ENCODE measurements around the gene FAM20B. TPM values are rescaled to one million over a fixed set of nuclear protein-coding genes. Genes with fewer than 3 reads are reported as not detected.

FAM20B gene
- total RNA-seq, 1 donor from 2014 or later, result 37.3 TPM

GRCh38 chr1:179107706-179108629 lies 82.3 kb downstream of the FAM20B start:
- H3K36me3 Mint-ChIP-seq (ENCODE audit: low read depth), result peaks cover 26% of the 10 kb centered on the region
- no peak for DNase-seq (ENCODE audit: low spot score)
- H3K27me3 Mint-ChIP-seq (ENCODE audit: low read depth), result no peaks in the 10 kb centered on the region
- no peak for TF ChIP-seq CTCF (IDR thresholded peaks at IDR 0.05)
- no peaks in the 10 kb centered on the region for H3K9me3 Mint-ChIP-seq (ENCODE audit: low read depth)
- H3K4me1 Mint-ChIP-seq (ENCODE audit: low read depth), result peaks cover 13% of the 10 kb centered on the region
- H3K27ac Mint-ChIP-seq (ENCODE audit: unreplicated experiment), result no peak overlapping the region
- no peak overlapping the region for H3K4me3 Mint-ChIP-seq (ENCODE audit: unreplicated experiment)

- Mint-ChIP-seq H3K9me3 (ENCODE audit: low read depth) (no peaks in the 10 kb centered on the region), H3K27ac (ENCODE audit: unreplicated experiment) (no peak overlapping the region), H3K27me3 (ENCODE audit: low read depth) (no peaks in the 10 kb centered on the region), H3K4me3 (ENCODE audit: unreplicated experiment) (no peak overlapping the region), H3K4me1 (ENCODE audit: low read depth) (peaks cover 13% of the 10 kb centered on the region), H3K36me3 (ENCODE audit: low read depth) (peaks cover 29% of the 10 kb centered on the region)
- TF ChIP-seq CTCF (IDR thresholded peaks at IDR 0.05), result no peak
- no peak for DNase-seq (ENCODE audit: low spot score)
Observed at GRCh38 chr1:179108644-179109043, 83.0 kb downstream of the FAM20B start.

GRCh38 chr1:179115181-179115580 lies 89.5 kb downstream of the FAM20B start:
- no peaks in the 10 kb centered on the region for H3K4me1 Mint-ChIP-seq (ENCODE audit: low read depth)
- DNase-seq (ENCODE audit: low spot score), result no peak
- H3K36me3 Mint-ChIP-seq (ENCODE audit: low read depth), result peaks cover 18% of the 10 kb centered on the region
- no peak for TF ChIP-seq CTCF (IDR thresholded peaks at IDR 0.05)
- H3K27ac Mint-ChIP-seq (ENCODE audit: unreplicated experiment), result no peak overlapping the region
- H3K27me3 Mint-ChIP-seq (ENCODE audit: low read depth), result no peaks in the 10 kb centered on the region
- H3K4me3 Mint-ChIP-seq (ENCODE audit: unreplicated experiment), result no peak overlapping the region
- H3K9me3 Mint-ChIP-seq (ENCODE audit: low read depth), result no peaks in the 10 kb centered on the region

- peaks cover 10% of the 10 kb centered on the region for H3K4me1 Mint-ChIP-seq (ENCODE audit: low read depth)
- no peak for DNase-seq (ENCODE audit: low spot score)
- H3K27ac Mint-ChIP-seq (ENCODE audit: unreplicated experiment), result no peak overlapping the region
- no peaks in the 10 kb centered on the region for H3K9me3 Mint-ChIP-seq (ENCODE audit: low read depth)
- no peaks in the 10 kb centered on the region for H3K27me3 Mint-ChIP-seq (ENCODE audit: low read depth)
- peaks cover 8% of the 10 kb centered on the region for H3K36me3 Mint-ChIP-seq (ENCODE audit: low read depth)
- TF ChIP-seq CTCF (IDR thresholded peaks at IDR 0.05), result no peak
- no peak overlapping the region for H3K4me3 Mint-ChIP-seq (ENCODE audit: unreplicated experiment)
Observed at GRCh38 chr1:179119513-179119912, 93.8 kb downstream of the FAM20B start.

- Mint-ChIP-seq H3K27me3 (ENCODE audit: low read depth) (no peaks in the 10 kb centered on the region), H3K27ac (ENCODE audit: unreplicated experiment) (peak overlapping the region; percentile 68), H3K4me3 (ENCODE audit: unreplicated experiment) (no peak overlapping the region), H3K9me3 (ENCODE audit: low read depth) (no peaks in the 10 kb centered on the region), H3K36me3 (ENCODE audit: low read depth) (peaks cover 6% of the 10 kb centered on the region), H3K4me1 (ENCODE audit: low read depth) (peaks cover 20% of the 10 kb centered on the region)
- DNase-seq (ENCODE audit: low spot score), result no peak
- TF ChIP-seq CTCF (IDR thresholded peaks at IDR 0.05), result no peak
Observed at GRCh38 chr1:179120736-179121135, 95.0 kb downstream of the FAM20B start.

Data from chondrocyte (in vitro differentiated cells).